Uterus (tissue), 4 donors: ENCODE data around the gene FCHO2. TPM values are rescaled to one million over a fixed set of nuclear protein-coding genes. Genes with fewer than 3 reads are reported as not detected.

Source experiments
- DNase-seq, 2 donors: peaks; one replicate each; pipeline ENCODE4 v3.0.0-alpha.2; 2019 to 2020
- H3K27ac ChIP-seq, 2 donors: fragments of 200-600 bp; sonication (generic); 1 replicate in 1 of 2; 2 replicates in 1 of 2; pipeline ENCODE4 v1.5.1; 2016 to 2018
- H3K27me3 ChIP-seq, 2 donors: fragments of 200-600 bp; sonication (generic); one replicate each; pipeline ENCODE4 v1.5.1; 2018 to 2019; ENCODE audit warnings: control low read depth in 1 of 2
- H3K36me3 ChIP-seq, 2 donors: fragments of 200-600 bp; sonication (generic); one replicate each; pipeline ENCODE4 v1.5.1; 2019; ENCODE audit warnings: control low read depth in 1 of 2
- H3K4me1 ChIP-seq, 2 donors: fragments of 200-600 bp; sonication (generic); one replicate each; pipeline ENCODE4 v1.5.1; 2018 to 2019; ENCODE audit warnings: control low read depth in 1 of 2
- H3K4me3 ChIP-seq, 2 donors: fragments of 200-600 bp; sonication (generic); 1 replicate in 1 of 2; 2 replicates in 1 of 2; pipeline ENCODE4 v1.5.1; 2018 to 2019; ENCODE audit warnings: mild to moderate bottlenecking in 1 of 2
- H3K9me3 ChIP-seq, 2 donors: fragments of 200-600 bp; sonication (generic); one replicate each; pipeline ENCODE4 v1.5.1; 2019; ENCODE audit warnings: control low read depth in 1 of 2
- POLR2A ChIP-seq, 2 donors: fragments of 450-650 bp; IDR thresholded peaks; one replicate each; pipeline ENCODE4 v1.6.1; 2016; ENCODE audit warnings: antibody characterized with exemption in 2 of 2, mild to moderate bottlenecking in 1 of 2, moderate library complexity in 1 of 2
- intact Hi-C: fragments of 100-400 bp; cut with DNase I; formaldehyde crosslinking; loops from one replicate; pipeline ENCODE4 v1.15.1; 2023; ENCODE audit warnings: low total_unique reads
- total RNA-seq, 4 donors: library from RNA; depleted of rRNA in 3 of 4; stranded (reverse); fragments of >200 nt in 3 of 4; gene quantifications; one replicate each; pipeline versions ENCODE4 v1.1.0 to v1.2.4, GENCODE V29; 2014 to 2023
- TF ChIP-seq, protein P1 (sequence below), 4 experiments: fragments of 200-600 bp in 2 of 4; fragments of 450-650 bp in 2 of 4; sonication (generic) in 2 of 4; IDR thresholded peaks; one replicate each; pipeline ENCODE4 v1.5.1; 2016 to 2019; ENCODE audit warnings: antibody characterized with exemption in 4 of 4, mild to moderate bottlenecking in 2 of 4, moderate library complexity in 1 of 4
- donor health status: DM: yes; HTN: yes; CAD: no.

Gene FCHO2
- total RNA-seq, 4 donors from 2014 or later = 26.8 to 141 (median 57.2) TPM

- no peak for TF ChIP-seq POLR2A (IDR thresholded peaks at IDR 0.05)
- TF ChIP-seq, protein P1, sequence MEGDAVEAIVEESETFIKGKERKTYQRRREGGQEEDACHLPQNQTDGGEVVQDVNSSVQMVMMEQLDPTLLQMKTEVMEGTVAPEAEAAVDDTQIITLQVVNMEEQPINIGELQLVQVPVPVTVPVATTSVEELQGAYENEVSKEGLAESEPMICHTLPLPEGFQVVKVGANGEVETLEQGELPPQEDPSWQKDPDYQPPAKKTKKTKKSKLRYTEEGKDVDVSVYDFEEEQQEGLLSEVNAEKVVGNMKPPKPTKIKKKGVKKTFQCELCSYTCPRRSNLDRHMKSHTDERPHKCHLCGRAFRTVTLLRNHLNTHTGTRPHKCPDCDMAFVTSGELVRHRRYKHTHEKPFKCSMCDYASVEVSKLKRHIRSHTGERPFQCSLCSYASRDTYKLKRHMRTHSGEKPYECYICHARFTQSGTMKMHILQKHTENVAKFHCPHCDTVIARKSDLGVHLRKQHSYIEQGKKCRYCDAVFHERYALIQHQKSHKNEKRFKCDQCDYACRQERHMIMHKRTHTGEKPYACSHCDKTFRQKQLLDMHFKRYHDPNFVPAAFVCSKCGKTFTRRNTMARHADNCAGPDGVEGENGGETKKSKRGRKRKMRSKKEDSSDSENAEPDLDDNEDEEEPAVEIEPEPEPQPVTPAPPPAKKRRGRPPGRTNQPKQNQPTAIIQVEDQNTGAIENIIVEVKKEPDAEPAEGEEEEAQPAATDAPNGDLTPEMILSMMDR (IDR thresholded peaks at IDR 0.05) = no peak
- Histone ChIP-seq H3K36me3 (no peaks in the 10 kb centered on the region), H3K27ac (no peak overlapping the region), H3K9me3 (no peaks in the 10 kb centered on the region), H3K27me3 (no peaks in the 10 kb centered on the region), H3K4me1 (no peaks in the 10 kb centered on the region), H3K4me3 (no peak overlapping the region)
- DNase-seq = no peak
- intact Hi-C loops = no loop called here
Measured at GRCh38 chr5:72947498-72947897, 8.3 kb upstream of the FCHO2 start.

DNA sequence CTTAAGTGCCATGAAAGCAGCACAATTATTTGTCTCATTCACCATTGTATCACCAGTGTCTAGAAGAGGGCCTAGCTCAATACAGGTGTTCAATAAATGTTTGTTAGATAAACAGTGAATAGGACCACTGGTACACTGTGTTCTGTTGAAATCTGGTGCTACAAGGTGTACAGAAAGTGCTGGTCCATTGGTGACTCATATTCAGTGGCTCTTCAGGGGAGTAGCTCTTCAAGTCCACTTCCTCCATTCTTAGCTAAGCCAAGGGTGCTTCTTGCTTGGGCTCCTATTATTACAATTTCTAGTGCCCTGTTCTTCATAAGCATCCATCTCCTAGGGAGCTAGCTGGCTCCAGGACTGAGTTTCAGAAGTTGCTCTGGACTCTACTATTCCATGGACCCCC lies 6.4 kb upstream of the FCHO2 start:
- Histone ChIP-seq H3K4me3 (no peak overlapping the region), H3K4me1 (no peaks in the 10 kb centered on the region), H3K36me3 (no peaks in the 10 kb centered on the region), H3K9me3 (no peaks in the 10 kb centered on the region), H3K27ac (no peak overlapping the region), H3K27me3 (no peaks in the 10 kb centered on the region)
- TF ChIP-seq POLR2A (IDR thresholded peaks at IDR 0.05) = no peak
- TF ChIP-seq, protein P1 (IDR thresholded peaks at IDR 0.05) = no peak
- intact Hi-C loops = no loop called here
- no peak for DNase-seq

DNA sequence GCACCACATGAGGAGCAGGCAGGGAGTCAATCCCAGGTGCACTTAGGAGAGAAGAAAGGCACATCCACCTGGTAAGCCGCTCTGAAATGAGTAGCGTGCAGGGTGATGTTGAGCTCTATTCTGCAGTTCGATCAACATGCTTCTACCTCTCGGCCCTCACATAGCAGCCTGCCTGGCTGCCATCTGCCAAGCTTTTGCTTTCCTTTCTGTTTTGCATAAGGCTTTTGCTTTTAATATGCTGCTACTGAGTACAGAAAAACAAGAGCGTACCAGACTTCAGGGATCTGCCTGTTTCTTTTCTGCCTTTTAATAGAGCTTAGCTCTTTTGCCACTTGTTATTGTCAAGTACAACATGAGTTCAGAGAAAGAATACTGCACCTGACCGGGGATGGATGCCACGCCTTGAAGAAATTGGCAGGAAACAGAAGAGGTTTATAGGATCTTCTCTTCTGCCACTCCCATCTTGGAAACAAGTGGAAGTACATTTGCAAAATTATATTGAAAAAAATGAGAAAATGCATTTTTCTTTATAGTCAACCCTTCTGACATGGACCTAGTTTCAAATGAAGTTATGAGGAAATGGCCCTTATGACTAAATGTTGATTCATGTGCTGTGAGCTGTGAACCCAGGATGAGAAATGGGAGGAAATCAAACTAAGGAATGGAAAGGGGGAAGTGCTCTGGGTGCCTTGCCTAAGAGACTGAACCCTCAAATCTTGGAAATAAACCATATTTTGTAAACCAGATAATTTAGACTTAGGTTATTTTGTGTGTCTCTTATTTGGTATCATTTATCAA lies 4.0 kb upstream of the FCHO2 start:
- TF ChIP-seq, protein P1 (IDR thresholded peaks at IDR 0.05) = no peak
- no peak for TF ChIP-seq POLR2A (IDR thresholded peaks at IDR 0.05)
- no peaks in the 10 kb centered on the region for H3K4me1 ChIP-seq
- DNase-seq = no peak
- intact Hi-C loops = no loop called here
- no peaks in the 10 kb centered on the region for H3K27me3 ChIP-seq
- H3K27ac ChIP-seq = no peak overlapping the region
- no peak overlapping the region for H3K4me3 ChIP-seq
- no peaks in the 10 kb centered on the region for H3K36me3 ChIP-seq
- H3K9me3 ChIP-seq = no peaks in the 10 kb centered on the region

DNA sequence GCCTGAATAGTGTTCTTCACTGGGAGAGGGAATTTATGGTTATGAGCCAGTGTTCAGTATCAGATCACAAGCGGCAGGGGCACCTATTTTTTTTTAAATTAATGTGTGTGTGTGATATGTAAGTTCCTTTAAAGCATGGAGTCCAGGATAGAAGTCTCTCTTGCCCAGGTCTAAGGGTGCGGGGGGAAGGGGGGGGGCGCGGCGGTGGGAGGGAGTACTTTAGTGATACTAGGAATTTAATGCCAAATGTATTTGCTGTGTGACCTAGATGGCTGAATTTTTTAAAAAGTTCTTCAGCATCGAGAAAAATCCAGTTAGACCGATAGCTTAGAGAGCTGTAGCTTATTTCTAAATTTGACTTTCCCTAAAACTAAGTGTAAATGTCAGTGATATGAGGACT lies 1.5 kb upstream of the FCHO2 start:
- no peak for TF ChIP-seq POLR2A (IDR thresholded peaks at IDR 0.05)
- TF ChIP-seq, protein P1 (IDR thresholded peaks at IDR 0.05) = no peak
- H3K9me3 ChIP-seq = no peaks in the 10 kb centered on the region
- H3K27me3 ChIP-seq = no peaks in the 10 kb centered on the region
- H3K27ac ChIP-seq = peak overlapping the region; percentile 94 to 98
- H3K4me3 ChIP-seq = no peak overlapping the region
- intact Hi-C loops = no loop called here
- H3K4me1 ChIP-seq = no peaks in the 10 kb centered on the region
- DNase-seq = no peak
- H3K36me3 ChIP-seq = no peaks in the 10 kb centered on the region

DNA sequence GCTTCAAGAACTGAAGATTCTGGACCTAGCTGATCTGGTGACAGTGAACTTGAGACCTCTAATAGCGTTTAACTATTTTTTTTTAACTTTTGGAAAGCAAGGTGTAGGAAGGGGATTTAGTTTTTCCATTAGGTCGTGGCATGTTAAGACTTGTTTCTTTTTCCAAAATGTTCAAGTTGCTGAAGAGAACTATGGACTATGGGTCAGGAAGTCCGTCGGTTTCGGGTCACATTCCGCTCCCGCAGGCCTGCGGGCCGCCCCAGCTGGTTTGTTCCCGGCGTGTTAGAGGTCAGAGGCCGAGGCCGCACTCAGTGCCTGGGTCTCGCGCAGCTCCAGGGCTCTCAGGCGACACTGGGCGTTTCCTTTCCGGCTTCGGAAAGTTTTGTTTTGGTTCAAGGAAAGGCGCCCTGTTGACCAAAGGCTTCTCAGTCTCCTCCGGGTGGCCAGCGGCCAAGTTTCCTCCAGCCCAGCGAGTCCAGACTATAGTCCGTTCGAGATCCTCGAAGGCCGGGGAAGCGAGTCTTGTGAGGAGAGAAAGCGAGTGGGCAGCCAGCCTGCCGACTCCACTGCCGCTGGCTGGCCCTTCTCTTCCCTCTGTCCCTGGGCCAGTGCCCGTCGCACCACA lies 586 bp upstream of the FCHO2 start:
- Histone ChIP-seq H3K27ac (peak overlapping the region; percentile 94 to 98), H3K36me3 (no peaks in the 10 kb centered on the region), H3K27me3 (no peaks in the 10 kb centered on the region), H3K4me3 (peak overlapping the region; percentile 46 to 85), H3K9me3 (no peaks in the 10 kb centered on the region), H3K4me1 (no peaks in the 10 kb centered on the region)
- intact Hi-C loops = no loop called here
- TF ChIP-seq, protein P1 (IDR thresholded peaks at IDR 0.05) = no peak
- TF ChIP-seq POLR2A (IDR thresholded peaks at IDR 0.05) = no peak
- peak in 1 of 2 donors; percentile 85 for DNase-seq
